Ishikawa (cell line): Measurements from ENCODE around the gene ELAVL3.

ENCODE experiments used
- CEBPB ChIP-seq: IDR thresholded peaks from 2 replicates; pipeline ENCODE4 v1.6.1; 2012
- CREB1 ChIP-seq: IDR thresholded peaks from 2 replicates; pipeline ENCODE4 v1.6.1; 2012; ENCODE audit warnings: low read depth
- EGR1 ChIP-seq: IDR thresholded peaks from 2 replicates; pipeline ENCODE4 v1.6.1; 2012
- EP300 ChIP-seq: IDR thresholded peaks from 2 replicates; pipeline ENCODE4 v1.6.1; 2012; ENCODE audit warnings: borderline replicate concordance
- FOXM1 ChIP-seq: IDR thresholded peaks from 2 replicates; pipeline ENCODE4 v1.6.1; 2012; ENCODE audit warnings: low read depth, borderline replicate concordance
- MAX ChIP-seq: IDR thresholded peaks from 2 replicates; pipeline ENCODE4 v1.6.1; 2012
- NFIC ChIP-seq: IDR thresholded peaks from 2 replicates; pipeline ENCODE4 v1.6.1; 2012
- RAD21 ChIP-seq: IDR thresholded peaks from 2 replicates; pipeline ENCODE4 v1.6.1; 2012; ENCODE audit warnings: low read depth
- REST ChIP-seq: IDR thresholded peaks from 2 replicates; pipeline ENCODE4 v1.6.1; 2012; ENCODE audit warnings: low read depth, mild to moderate bottlenecking
- TAF1 ChIP-seq: IDR thresholded peaks from 2 replicates; pipeline ENCODE4 v1.6.1; 2012; ENCODE audit warnings: low read depth, mild to moderate bottlenecking
- TCF12 ChIP-seq: IDR thresholded peaks from 2 replicates; pipeline ENCODE4 v1.6.1; 2012; ENCODE audit warnings: low read depth
- TEAD4 ChIP-seq: IDR thresholded peaks from 2 replicates; pipeline ENCODE4 v1.6.1; 2012
- USF1 ChIP-seq: IDR thresholded peaks from 2 replicates; pipeline ENCODE4 v1.6.1; 2012
- YY1 ChIP-seq: IDR thresholded peaks from 2 replicates; pipeline ENCODE4 v1.6.1; 2012; ENCODE audit warnings: low read depth
- ZBTB7A ChIP-seq: IDR thresholded peaks from 2 replicates; pipeline ENCODE4 v1.6.1; 2012; ENCODE audit warnings: low read depth

ELAVL3 gene

GRCh38 chr19:11446271-11446651, 34.6 kb downstream of the ELAVL3 start:
- TF ChIP-seq USF1 = no peak
- TF ChIP-seq REST = no peak
- no peak for TF ChIP-seq RAD21
- no peak for TF ChIP-seq TEAD4
- no peak for TF ChIP-seq CEBPB
- no peak for TF ChIP-seq FOXM1
- TF ChIP-seq TAF1 = no peak
- no peak for TF ChIP-seq CREB1
- TF ChIP-seq YY1 = no peak
- no peak for TF ChIP-seq EGR1
- TF ChIP-seq NFIC = no peak
- TF ChIP-seq TCF12 = no peak

GRCh38 chr19:11445141-11445540, 35.7 kb downstream of the ELAVL3 start:
- TF ChIP-seq REST = no peak

GRCh38 chr19:11444059-11444458, 36.8 kb downstream of the ELAVL3 start:
- no peak for TF ChIP-seq CREB1
- no peak for TF ChIP-seq EGR1
- no peak for TF ChIP-seq TEAD4
- TF ChIP-seq ZBTB7A = no peak
- no peak for TF ChIP-seq EP300
- TF ChIP-seq REST = no peak

DNA sequence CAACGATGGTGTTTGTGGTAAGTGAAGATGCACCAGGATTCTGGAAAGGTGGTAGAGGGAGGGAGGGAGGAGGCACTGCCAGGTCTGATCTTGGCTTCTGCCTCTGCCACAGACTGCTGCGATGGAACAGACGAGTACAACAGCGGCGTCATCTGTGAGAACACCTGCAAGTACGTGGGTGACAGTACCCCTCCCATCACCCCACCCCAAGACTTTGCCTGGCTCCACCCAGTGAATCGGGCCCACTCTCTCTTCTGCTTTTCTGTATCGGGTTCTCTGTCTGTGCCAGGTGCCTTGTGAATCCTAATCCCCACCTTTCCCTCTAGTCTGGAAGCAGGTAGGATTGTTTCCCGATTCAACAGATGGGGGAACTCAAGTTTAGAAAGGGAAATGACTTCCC, 42.9 kb downstream of the ELAVL3 start:
- TF ChIP-seq MAX (no peak), USF1 (no peak), RAD21 (no peak), CREB1 (no peak), TCF12 (no peak)

- TF ChIP-seq EP300 (no peak), TAF1 (0 out of 2 replicates have a peak, but pooled peaks have one; percentile 11), RAD21 (no peak)
These were observed 45.0 kb downstream of the ELAVL3 start for GRCh38 chr19:11435833-11436313.

GRCh38 chr19:11435057-11435832, 45.6 kb downstream of the ELAVL3 start, which contains the start of the genes ODAD3 and PRKCSH:
ODAD3 (minus strand) TSS chr19:11435121; CDS start chr19:11435016, 105 bp downstream.
PRKCSH (plus strand) TSS chr19:11435635; CDS start chr19:11436118, 483 bp downstream.
- TF ChIP-seq EP300 = peak; percentile 56; the same call in 1 of the 2 replicates
- peak; percentile 100 for TF ChIP-seq YY1
- TF ChIP-seq RAD21 = 0 out of 2 replicates have a peak, but pooled peaks have one; percentile 25
- TF ChIP-seq MAX = peak; percentile 77
- TF ChIP-seq TAF1 = peak; percentile 86
- peak; percentile 100 for TF ChIP-seq EGR1
- TF ChIP-seq ZBTB7A = peak; percentile 52
- TF ChIP-seq CREB1 = peak; percentile 86
- TF ChIP-seq USF1 = peak; percentile 96
- TF ChIP-seq TCF12 = no peak; the same call in 1 of the 2 replicates
- TF ChIP-seq FOXM1 = 0 out of 2 replicates have a peak, but pooled peaks have one; percentile 27
- TF ChIP-seq REST = no peak
- peak; percentile 81 for TF ChIP-seq TEAD4
- peak; percentile 39; the same call in 1 of the 2 replicates for TF ChIP-seq NFIC
- TF ChIP-seq CEBPB = 0 out of 2 replicates have a peak, but pooled peaks have one; percentile 6
